GM21786 (cell line): Measurements from ENCODE around the gene COL26A1.

Experiments
- ATAC-seq: cut with Tn5 transposase; IDR thresholded peaks from one replicate; pipeline ENCODE4 v1.9.1; 2021; ENCODE audit not compliant: unreplicated experiment

COL26A1 gene

DNA sequence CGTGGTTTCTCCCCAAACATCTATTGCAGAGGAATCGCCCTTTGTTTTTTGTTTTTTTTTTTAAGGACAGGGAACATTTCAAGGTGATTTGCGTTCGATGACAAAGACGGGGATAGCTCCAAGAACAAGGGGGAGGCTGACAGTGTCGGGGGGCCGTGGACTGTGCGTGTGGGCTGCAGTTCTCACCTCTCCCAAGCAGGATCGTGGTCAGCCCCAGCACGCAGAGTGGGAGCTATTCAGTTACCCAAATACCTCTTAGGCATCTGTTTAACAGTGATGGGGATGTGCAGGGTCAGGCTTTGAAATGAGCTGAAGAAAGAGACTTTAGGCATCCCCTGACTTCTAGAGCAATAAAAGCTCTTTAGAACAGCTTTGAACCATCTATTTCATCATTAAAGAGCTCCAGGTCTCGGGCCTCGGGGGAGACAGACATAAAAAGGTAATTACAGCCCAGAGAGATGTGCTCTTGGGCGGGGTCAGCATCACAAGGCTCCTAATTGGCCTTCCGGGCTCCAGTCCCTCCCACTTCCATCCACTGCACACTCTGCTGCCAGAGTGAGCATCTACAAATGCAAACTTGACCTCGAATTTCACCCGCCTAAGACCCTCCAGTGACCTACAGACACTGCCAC, 169.2 kb downstream of the COL26A1 start:
- no peak for ATAC-seq

DNA sequence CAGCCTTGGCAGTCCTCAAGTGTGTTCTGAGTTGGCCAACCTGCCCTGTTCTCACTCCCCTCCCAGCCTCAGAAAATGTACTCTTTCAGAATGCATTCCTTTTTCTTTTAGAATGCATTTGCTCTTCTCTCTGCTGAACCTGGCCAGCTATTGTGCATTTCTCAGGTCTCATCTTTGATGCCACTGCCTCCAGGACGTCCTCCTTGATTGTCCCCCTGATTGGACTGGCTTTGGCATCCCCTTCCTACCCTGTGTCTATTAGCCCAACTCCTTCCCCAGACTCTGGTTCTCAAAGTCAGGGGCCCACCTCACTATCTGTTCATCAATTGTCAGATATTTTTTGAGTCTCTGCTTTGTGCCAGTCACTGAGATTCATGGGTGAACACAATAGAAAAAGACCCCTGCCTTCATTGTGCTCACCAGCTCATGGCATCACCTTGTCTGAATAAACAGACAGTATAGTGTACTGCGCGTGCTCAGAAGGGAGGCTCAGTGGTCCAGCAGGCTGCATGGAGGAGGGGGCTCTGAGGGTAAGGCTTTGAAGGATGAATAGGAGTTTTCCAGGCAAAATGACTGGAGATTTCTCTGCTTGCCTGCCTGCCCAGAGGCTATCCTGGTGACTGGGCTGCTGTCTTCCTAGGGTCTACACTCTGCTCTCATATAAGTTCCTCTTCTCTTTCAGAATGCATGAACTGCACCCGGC, 169.9 kb downstream of the COL26A1 start:
- no peak for ATAC-seq

DNA sequence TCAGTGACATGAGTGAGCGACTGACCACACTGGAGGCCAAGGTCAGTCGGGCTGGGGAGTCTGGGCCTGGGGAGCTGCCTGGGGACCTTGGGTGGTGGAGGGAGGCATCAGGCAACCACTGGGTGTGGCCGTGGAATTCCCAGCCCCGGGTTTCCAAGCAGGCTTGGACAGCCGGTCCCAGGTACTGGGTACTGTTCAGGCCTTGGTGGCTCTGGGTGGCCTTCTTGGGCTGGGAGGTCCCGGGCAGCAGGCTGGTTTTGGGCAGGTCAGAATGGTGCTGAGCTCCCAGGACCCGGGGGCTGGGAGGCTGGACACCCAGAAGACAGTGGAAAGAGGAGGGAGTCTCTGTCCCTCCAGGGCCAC, 170.4 kb downstream of the COL26A1 start:
- ATAC-seq, result no peak

DNA sequence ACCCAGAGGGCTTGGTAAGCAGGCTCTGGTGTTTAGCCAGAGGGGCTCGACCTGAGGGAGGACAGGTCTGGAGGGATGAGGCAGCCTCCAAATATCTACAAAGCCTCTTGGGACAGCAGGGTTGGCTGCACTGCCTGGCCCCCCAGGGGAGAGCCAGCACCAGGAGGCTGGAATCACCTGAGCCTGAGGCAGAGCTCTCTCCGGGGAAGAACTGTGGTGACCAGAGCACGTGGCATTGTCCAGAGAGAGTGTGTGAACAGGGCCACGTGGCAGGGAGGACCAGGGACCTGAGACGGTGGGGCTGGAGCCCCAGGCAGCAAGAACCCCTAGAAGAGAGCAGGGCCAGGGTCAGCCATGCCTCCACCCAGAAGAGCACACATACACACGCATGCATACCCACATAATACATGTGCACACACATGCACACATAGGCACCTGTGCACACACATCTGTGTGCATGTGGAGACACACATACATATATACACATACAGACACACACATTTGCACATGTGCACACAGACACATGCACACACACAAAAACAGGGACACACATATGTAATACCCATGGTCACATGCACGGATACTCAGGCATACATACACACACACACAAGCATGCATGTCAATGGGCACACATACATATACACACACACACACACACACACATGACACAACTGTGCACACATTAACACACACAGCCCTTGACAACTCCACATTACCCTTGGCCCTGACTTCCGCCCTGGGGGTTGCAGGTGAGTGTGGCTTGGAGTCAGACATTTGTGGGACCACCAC, 171.5 kb downstream of the COL26A1 start:
- no peak for ATAC-seq

GRCh38 chr7:101534873-101535272, 172.2 kb downstream of the COL26A1 start:
- ATAC-seq, result no peak

DNA sequence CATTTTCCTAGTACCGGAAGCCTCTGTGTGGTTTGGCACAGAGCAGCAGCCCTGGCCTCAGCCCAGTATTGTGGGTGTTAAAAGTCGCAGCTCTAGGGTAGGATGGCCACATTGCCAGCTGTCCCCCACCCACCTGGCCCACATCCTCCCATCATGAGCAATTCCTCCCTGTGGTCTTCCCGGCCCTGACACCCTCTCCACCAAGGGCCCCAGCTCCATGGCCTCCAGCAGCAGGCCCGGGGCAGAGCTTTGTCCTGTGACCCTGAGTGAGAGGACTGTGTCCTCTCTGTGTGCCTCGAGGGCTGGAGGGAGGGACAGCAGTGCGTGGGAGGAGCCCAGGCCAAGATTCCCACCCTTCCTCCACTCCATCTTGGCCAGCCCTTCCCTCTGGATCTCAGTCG, 172.7 kb downstream of the COL26A1 start:
- ATAC-seq, result no peak

DNA sequence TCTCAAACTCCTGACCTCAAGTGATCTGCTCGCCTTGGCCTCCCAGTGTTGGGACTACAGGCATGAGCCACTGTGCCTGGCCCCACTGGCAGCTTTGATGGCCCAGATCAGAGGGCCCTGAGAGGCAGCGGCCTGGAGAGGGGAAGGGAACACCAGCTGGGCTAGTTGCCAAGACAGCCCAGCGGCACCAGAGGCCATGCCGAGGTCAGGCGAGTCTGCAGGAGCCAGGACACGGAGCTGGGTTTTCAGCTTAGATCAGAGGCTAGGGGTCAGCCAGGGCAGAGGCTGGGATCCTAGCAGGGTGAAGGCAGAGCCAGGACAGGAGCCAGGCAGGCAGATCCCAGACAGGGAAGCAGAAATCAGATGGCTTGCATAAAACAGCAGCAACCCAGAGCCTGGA, 173.6 kb downstream of the COL26A1 start:
- ATAC-seq, result no peak

- ATAC-seq, result no peak
These were observed 174.0 kb downstream of the COL26A1 start for GRCh38 chr7:101536668-101537067.

DNA sequence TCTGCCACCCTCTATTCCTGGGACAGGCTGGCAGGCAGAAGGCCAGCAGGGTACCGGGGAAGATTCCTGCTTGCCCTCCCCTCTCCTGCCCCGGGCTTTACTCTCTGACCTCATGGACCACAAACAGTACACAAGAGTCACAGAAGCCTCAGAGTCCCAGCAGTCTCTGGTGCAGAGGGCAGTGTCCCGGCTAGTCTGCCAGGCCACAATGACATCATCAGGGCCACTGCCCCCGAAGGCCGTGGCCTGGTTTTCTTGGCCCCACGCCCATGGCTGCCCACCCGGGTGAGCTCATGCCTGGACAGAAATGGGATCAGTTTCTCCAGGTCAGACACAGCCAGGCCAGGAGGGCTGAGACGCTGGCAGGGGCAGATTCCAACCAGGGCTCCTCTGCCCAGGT, 174.5 kb downstream of the COL26A1 start:
- no peak for ATAC-seq

- ATAC-seq, result no peak
These were observed 175.4 kb downstream of the COL26A1 start for GRCh38 chr7:101537935-101538595.

DNA sequence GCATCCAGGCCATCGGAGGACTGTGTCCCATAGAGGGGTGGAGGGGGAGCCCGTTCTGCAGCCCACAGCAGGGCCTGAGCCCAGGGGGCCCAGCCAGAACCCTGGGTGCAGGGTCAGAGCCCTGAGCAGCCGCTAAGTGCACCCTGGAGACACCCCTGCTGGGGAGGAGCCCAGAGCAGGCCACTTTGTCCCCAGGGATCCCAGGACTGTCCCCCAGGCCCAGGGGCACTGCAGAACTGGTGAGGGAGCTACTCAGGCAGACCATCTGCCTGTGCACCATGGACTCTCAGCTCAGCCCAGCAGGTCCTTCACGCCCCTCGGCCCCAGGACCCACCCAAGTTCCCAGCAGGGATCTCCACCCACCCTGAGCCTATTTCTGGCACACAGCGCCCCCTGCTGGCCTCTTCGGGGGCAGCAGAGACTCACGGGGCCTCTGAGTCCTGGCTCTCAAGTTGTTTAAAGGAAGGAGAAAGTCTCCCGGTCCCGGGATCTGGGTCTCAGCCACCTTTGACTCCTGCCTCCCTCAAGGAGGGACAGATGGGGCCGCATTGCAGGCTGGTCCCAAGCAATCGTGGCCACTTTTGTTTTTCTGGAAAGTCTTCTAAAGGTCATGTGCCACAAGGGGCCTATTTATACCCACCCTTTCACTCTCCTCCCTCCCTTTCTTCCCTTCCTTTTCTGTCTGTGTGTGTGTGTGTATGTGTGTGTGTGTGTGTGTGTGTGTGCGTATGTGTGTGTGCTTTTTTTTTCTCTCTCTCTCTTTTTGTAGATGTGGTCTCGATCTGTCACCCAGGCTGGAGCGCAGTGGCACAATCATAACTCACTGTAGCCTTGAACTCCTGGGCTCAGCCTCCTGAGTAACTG, 176.2 kb downstream of the COL26A1 start:
- no peak for ATAC-seq

GRCh38 chr7:101539784-101540183, 177.1 kb downstream of the COL26A1 start:
- no peak for ATAC-seq

DNA sequence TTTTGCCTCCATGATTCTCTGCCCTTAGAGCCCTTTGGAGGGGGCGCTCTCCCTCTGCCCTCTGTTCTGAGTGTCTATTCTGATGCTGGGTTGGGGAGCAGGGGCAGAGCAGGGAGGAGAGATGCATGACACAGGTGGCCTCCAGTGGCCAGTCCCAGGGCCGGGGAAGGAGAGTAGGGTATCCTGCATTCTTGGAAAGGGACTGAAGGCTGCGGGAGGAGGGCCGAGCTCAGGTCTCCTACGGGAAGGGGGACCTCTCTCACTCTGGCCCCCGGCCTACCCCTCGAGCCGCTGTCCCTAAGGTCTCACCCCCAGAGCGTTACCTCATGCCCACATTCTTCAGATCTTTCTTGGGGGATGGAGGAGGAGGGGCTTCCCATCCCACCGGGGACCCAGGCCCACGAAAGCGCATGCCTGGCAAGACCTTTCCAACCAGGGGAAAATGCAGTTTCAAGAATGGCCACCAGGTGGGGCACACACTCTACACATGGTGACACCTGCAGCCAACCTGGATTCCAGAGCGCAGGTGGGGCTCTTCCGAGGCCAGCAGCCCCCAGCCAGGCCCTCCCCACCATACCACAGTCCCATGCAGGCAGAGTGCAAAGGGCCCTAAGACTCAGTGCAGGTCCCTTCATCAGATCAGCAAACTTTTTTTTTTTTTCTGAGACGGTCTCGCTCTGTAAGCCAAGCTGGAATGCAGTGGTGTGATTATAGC, 180.0 kb downstream of the COL26A1 start:
- no peak for ATAC-seq

DNA sequence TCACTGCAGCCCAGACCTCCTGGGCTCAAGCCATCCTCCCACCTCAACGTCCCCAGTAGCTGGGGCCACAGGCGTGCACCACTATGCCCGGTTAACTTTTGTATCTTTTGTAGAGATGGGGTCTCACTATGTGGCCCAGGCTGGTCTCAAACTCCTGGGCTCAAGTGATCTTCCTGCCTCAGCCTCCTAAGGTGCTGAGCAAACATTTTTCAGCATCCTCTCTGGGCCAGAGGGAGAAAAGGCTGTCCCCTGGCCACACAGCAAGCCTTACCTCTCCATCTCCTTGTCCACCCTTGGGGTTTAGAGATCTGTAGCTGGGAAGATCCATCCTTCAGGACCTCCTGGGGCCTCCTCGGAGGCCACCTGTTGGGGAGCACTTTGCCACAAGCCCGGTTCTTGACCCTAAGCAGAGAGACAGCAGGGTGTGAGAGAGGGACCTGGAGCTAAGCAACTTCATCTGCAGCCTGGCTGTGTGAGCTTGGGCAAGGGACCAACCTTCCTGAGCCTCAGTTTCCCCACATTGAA, 180.6 kb downstream of the COL26A1 start:
- no peak for ATAC-seq

DNA sequence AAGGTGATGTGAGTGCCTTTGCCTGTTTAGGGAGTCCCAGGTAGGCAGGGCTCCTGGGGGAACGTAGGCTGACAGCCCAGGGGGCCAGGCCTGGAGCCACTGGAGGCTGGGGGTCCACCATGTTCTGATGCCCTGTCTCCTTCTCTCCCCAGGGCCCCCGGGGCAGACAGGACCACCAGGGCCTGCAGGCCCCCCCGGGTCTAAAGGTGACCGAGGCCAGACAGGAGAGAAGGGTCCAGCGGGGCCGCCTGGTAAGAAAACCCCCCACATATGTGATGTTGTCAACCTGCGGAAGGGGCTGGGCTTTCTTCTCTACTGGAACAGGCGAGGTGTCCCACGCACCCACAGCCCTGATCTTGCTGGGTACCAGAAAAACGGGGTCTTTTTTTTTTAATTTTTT, 181.2 kb downstream of the COL26A1 start:
- no peak for ATAC-seq

DNA sequence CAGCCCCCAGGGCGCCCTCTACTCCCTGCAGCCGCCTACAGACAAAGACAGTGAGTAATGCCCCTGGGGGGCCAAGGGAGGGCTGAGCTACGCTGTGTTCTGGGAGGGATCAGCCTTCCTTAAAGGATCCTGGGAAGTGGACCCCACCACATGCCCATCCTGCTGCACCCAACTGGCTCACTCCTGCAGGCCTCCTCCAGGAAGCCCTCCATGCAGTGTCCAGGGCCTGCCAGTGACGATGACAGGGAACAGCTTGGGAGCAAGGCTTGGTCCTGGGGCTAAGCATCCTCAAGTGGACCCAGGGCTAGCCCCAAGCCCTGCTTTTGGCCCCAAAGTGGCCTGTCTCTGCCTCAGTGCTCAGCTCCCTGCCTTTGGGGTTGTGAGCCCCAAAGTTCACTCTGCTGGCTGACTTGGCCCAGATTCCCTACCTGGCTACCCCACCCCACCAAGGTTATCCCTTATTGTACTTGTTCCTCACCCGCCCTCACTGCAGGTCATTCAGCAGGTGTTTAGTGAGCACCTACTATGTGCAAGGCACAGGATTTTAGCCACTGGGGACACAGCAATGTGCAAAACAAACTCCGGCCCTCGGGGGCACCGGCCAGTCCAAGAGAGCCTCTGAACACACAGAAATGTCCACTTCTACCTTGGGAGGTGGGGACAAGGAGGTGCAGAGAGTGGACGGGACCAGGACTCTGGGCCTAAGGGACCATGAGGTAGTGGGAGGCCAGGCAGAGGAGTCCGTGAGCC, 182.9 kb downstream of the COL26A1 start:
- no peak for ATAC-seq

DNA sequence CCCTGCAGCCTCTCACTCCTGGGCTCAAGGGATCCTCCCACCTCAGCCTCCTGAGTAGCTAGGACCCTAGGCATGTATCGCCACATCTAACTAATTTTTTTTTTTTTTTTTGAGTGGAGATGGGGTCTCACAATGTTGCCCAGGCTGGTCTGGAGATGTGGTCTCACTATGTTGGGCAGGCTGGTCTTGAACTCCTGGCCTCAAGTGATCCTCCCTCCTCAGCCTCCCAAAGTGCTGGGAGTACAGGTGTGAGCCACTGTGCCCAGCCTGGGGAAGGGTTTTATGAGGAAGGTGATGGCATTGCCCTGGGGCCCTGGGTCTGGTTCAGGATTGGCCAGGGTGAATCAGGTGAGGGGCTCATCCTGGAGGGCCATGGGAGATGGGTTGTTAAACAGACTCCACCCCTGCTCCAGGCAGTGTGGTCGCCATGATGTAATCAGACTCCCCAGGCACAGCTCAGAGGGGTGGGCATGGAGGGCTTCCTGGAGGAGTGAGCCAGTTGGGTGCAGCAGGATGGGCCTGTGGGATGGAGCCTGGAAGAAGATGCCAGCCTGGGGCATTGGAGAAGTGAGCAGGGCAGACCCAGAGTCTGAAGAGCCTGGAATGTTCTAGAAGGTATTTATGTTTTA, 183.7 kb downstream of the COL26A1 start:
- ATAC-seq, result no peak

DNA sequence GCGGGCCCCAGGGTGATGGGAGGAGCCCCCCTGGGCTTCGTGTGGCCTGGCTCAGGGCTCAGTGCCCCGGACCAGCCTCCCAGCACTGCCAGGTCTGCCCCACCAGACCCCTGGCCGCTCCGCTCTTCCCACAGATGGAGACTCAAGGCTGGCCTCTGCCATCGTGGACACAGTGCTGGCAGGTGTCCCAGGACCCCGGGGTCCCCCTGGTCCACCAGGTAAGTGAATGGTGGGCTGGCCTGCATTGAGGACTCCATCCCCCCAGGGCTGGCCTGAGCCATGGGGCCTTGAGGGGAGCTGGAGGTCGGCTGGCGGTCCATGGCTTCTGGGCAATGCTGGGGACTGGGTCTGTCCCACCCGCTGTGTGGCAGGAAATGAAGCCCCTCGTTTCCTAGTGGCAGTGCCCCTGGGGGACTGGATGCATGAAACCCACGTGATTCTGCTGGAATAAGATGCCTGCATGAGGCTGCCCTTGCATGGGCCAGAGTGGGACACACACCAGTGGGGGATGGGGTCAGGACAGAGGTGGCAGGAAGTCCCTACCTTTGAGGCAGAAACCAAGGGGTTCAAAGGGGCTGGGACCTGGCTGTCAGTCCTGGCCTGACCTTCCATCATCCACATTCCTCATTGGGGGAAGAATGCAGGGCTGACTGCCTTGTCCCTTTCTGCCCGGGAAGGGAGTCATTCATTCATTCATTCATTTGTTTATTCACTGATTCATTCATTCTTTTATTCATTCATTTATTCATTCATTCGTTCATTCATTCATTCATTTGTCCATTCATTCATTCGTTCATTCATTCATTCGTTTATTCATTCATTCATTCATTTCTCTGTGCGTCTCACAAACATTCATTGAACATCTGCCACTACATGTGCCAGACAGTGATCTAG, 184.6 kb downstream of the COL26A1 start:
- no peak for ATAC-seq
